HepG2 (cell line): Measurements from ENCODE around the gene TMEM258. TPM values are rescaled to one million over a fixed set of nuclear protein-coding genes. Genes with fewer than 3 reads are reported as not detected.

Source experiments
- AHDC1 ChIP-seq: sonication (generic); formaldehyde crosslinking; IDR thresholded peaks from 2 replicates; pipeline ENCODE4 v1.5.1; 2020; ENCODE audit warnings: mild to moderate bottlenecking, missing genetic modification reagents, borderline replicate concordance
- ATRX ChIP-seq: sonication (generic); formaldehyde crosslinking; IDR thresholded peaks from 2 replicates; pipeline ENCODE4 v1.4.0; 2020; ENCODE audit warnings: missing genetic modification reagents, borderline replicate concordance
- BRF2 ChIP-seq: sonication (generic); formaldehyde crosslinking; IDR thresholded peaks from 2 replicates; pipeline ENCODE4 v1.8.1; 2022; ENCODE audit warnings: mild to moderate bottlenecking, missing genetic modification reagents
- CCDC6 ChIP-seq: sonication (generic); formaldehyde crosslinking; IDR thresholded peaks from 2 replicates; pipeline ENCODE4 v1.8.1; 2022; ENCODE audit warnings: mild to moderate bottlenecking, missing genetic modification reagents, moderate library complexity
- CTCF ChIP-seq: sonication (generic); formaldehyde crosslinking; IDR thresholded peaks from 2 replicates; pipeline ENCODE4 v1.5.0; 2020; ENCODE audit warnings: mild to moderate bottlenecking, missing genetic modification reagents, moderate library complexity
- EZH2 ChIP-seq: conservative IDR thresholded peaks from 2 replicates; pipeline ENCODE4 v1.6.1; 2012; ENCODE audit warnings: mild to moderate bottlenecking, low read depth, low read length, moderate library complexity
- GATAD1 ChIP-seq: IDR thresholded peaks from 2 replicates; pipeline ENCODE4 v1.6.1; 2016; ENCODE audit warnings: missing genetic modification reagents, missing compliant biosample characterization
- MIXL1 ChIP-seq: IDR thresholded peaks from 2 replicates; pipeline ENCODE4 v1.6.1; 2016
- MNT ChIP-seq: fragments of 450-650 bp; IDR thresholded peaks from 2 replicates; pipeline ENCODE4 v1.6.1; 2016
- PAF1 ChIP-seq: IDR thresholded peaks from 2 replicates; pipeline ENCODE4 v1.6.1; 2016; ENCODE audit warnings: missing genetic modification reagents, missing compliant biosample characterization
- PPARG ChIP-seq: conservative IDR thresholded peaks from 2 replicates; pipeline ENCODE4 v1.6.1; 2016; ENCODE audit warnings: missing biosample characterization, missing genetic modification reagents
- RAD21 ChIP-seq: fragments of 450-650 bp; formaldehyde crosslinking; IDR thresholded peaks from 2 replicates; pipeline ENCODE4 v1.5.0; 2020; ENCODE audit warnings: mild to moderate bottlenecking
- RBFOX2 ChIP-seq: fragments of 200-400 bp; formaldehyde crosslinking; IDR thresholded peaks from 2 replicates; pipeline ENCODE4 v1.6.1; 2017; ENCODE audit warnings: low read depth, mild to moderate bottlenecking, low read length
- ZBTB25 ChIP-seq: IDR thresholded peaks from 2 replicates; pipeline ENCODE4 v1.6.1; 2018; ENCODE audit warnings: missing genetic modification reagents
- ZNF430 ChIP-seq: sonication (generic); formaldehyde crosslinking; IDR thresholded peaks from 2 replicates; pipeline ENCODE4 v1.9.0; 2021; ENCODE audit warnings: mild to moderate bottlenecking, missing genetic modification reagents
- ZNF513 ChIP-seq: sonication (generic); formaldehyde crosslinking; conservative IDR thresholded peaks from 2 replicates; pipeline ENCODE4 v1.5.0; 2020; ENCODE audit warnings: missing genetic modification reagents
- polyA plus RNA-seq, 8 experiments: library from polyadenylated mRNA; depleted of rRNA in 3 of 8; stranded (reverse) in 7 of 8; unstranded in 1 of 8; fragments of >200 nt; fragmentation: Illumina TruSeq in 4 of 8; extraction: Trizol in 4 of 8; gene quantifications; 2 replicates each; pipeline versions ENCODE4 v1.2.1 to v1.2.3, GENCODE V29; 2011 to 2016; ENCODE audit warnings: low read depth in 4 of 8, missing spikeins in 1 of 8, mixed read lengths in 1 of 8; ENCODE audit not compliant: insufficient read depth in 1 of 8
- total RNA-seq, 5 experiments: library from RNA; depleted of rRNA; stranded (reverse); fragments of >200 nt; fragmentation: Illumina TruSeq; extraction: Trizol; gene quantifications; 2 replicates each; pipeline ENCODE4 v1.2.3, GENCODE V29; 2016; ENCODE audit warnings: low read depth in 1 of 5

TMEM258 gene
- total and polyA plus RNA-seq, 2 of the 13 experiments (the other 11 are each of a cell fraction or from before 2014, with no cell fraction given) = 175 to 424 TPM

- no peak for TF ChIP-seq AHDC1
- TF ChIP-seq ZBTB25 = peak; percentile 64; the same call in 1 of the 2 replicates
- 0 out of 2 replicates have a peak, but pooled peaks have one; percentile 16 for TF ChIP-seq PPARG
- 0 out of 2 replicates have a peak, but pooled peaks have one; percentile 58 for TF ChIP-seq BRF2
- TF ChIP-seq GATAD1 (CRISPR knock-in tag) = peak; percentile 45; the same call in 1 of the 2 replicates
- peak; percentile 78 for TF ChIP-seq MIXL1 (CRISPR knock-in tag)
- peak; percentile 69 for TF ChIP-seq RAD21 (CRISPR knock-in tag)
- peak; percentile 21; the same call in 1 of the 2 replicates for TF ChIP-seq CCDC6
- no peak for TF ChIP-seq EZH2
- no peak for TF ChIP-seq ZNF430 (CRISPR knock-in tag)
- no peak for TF ChIP-seq MNT
- TF ChIP-seq ATRX (CRISPR knock-in tag) = no peak
- no peak for TF ChIP-seq ZNF513
- 0 out of 2 replicates have a peak, but pooled peaks have one; percentile 23 for TF ChIP-seq PAF1 (CRISPR knock-in tag)
- TF ChIP-seq RBFOX2 = peak; percentile 45; the same call in 1 of the 2 replicates
- TF ChIP-seq CTCF (CRISPR knock-in tag) = peak; percentile 87
Measured at GRCh38 chr11:61797263-61797944, 5.0 kb upstream of the TMEM258 start (continued).
